GM19455 (cell line): Measurements from ENCODE around the gene CDH22.

ENCODE experiments used
- ATAC-seq: cut with Tn5 transposase; IDR thresholded peaks from one replicate; pipeline ENCODE4 v1.9.1; 2021; ENCODE audit not compliant: unreplicated experiment

Gene CDH22

DNA sequence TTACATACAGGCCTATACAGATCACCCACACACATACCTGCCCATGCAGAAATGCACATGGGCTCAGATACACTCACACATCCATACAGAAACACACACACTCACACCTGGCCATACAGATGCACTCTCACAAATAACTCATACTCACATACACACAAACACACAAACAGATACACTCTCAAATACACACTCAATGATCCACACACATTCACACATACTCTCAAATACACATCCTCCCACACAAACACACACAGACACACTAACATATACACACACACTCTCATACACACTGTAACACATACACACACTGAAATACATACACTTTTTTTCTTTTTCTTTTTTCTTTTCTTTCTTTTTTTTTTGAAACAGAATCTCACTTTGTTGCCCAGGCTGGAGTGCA, 90.7 kb downstream of the CDH22 start:
- no peak for ATAC-seq

DNA sequence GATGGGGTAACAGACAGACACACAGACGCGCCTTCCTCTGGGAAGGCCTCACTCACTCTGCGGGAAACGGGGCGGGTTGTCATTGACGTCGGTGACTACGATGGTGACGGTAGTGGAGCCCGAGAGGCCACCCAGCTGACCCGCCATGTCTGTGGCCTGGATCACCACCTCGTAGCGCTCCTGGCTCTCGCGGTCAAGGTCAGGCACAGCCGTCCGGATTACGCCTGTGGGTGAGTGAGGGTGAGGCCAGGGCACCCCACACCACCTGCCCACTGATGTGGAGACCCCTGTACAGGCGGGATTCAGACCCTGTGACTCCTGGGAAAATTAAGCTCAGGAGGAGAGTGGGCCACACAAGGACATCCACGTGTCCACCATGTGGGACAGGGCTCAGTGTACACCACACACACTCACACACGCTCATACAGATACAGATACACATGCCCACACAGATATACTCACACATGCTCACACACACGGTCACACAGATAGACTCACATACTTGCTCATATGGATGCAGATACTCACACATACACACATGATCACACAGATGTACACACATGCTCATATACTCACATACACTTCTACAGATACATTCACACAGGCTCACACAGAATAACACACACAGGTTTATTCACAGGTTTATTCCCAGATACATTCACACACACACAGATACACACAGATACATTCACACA, 91.4 kb downstream of the CDH22 start:
- ATAC-seq: no peak

DNA sequence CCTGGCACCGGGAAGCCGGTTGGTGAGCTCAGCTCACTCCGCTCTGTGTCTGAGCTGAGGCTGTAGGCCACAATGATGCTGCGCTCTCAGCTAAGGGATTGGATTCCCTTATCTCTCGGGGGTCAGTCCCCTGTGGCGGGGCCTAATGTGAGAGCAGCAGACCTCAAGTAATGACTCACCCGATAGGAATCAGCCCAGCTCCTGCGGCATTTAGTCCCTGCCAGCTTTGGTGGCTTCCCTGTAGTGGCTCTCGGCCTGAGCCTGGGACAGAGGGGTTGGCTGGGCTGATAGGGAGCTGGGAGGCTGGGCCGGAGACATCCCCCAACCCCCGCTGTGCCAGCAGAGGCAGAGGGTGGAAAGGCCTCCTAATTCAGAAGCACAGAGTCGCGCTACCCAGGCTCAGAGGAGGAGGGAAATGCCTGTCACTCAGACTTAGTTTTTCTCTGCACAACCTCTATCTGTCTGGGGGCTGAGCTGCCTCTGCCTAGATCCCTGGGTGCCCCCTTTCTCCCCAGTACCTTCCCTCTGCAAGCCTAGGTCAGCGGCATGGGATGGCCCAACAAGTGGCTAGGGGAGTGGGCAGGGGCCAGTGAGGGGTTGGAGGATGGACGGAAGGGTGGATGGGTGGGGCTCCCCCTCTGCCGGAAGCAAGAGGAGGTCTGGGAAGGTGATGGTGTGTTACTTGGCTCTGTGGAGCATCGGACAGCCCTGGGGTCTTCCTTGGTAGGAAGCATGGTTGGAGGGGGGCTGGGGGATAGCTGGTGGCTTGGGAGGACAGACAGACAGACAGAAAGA, 92.2 kb downstream of the CDH22 start:
- ATAC-seq: no peak

DNA sequence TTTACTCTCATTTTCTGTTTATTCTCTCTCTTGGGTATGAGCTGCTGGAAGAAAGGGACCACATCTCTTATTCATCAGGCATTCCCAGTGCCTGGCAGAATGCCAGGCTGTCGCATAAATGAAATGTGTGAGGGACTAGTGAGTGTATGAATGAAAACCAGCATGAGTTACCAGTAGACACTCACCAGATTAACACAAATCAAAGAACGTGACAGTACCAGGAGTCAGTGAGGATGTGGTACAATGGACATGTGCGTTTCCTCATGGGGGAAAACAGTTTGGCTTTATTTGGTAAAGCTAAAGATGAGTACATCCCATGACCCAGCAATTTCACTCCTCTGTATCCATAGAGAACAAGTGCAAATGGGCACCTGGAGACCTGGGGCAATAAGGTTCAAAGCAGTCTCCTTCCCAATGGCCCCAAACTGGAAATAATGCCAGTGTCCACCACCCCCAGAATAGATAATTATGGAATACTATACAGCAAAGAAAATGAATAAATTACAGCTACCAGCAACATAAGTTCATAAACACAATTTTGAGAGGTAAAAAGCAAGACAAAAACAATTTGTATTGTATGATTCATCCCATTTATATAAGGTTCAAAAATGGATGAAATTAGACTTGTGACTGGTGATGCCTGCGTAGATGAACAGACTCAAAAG, 93.3 kb downstream of the CDH22 start:
- ATAC-seq: no peak

DNA sequence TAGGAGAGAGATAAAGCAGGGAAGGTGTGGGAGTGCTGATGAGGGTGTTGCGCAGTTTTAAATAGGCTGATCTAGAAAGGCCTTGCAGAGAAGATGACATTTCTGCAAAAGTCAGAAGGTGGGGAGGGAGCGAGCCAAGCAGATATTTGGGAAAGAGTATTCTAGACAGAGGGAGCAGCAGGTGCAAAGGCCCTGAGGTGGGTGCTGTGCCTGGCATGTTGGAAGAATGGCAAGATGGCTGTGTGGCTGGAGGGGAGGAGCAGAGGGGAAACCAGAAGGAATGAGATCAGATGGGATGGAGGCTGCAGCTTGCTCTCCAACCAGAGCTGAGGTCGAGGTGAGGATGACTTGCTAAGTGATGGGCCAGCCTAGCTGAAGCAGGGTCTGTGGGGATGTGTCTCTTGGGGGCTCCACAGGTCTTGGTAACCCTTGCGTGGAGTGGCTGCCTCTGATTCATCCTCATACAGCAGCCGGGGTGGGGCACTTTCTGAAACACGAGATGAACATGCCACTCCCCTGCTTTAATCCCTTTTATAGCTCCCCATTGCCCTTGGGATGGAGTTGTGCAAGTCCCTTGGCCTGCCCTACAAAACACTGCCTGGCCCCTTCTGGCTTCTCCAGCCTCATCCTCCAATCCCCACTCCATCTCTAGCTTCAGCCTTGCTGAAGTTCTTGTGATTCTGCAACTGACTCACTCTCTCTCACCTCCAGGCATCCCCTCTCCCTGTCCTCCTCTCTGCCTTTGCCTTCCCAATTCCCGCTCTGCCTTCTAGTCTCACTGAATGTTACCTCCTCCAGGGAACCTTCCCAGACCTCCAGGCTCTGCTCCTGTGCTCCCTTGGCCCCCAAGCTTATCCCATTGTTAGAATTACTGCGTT, 94.1 kb downstream of the CDH22 start:
- no peak for ATAC-seq

DNA sequence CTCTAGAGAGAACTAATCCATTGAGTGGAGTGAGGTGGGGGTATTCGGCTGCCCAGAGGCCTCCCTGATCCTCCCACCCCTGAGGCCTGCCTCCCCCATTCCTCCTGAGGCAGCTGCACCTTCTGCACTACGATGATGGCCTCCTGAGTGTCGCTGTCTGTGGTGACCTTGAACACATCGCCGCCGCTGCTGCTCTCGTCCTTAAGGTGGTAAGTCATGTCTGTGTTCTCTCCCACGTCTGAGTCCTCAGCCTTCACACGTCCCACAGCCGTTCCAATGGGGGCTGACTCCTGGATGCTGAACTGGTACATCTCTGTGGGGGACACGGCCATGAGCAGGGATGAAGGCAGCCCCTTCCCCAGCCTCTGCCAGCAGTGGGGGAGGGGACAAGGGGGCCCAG, 95.4 kb downstream of the CDH22 start:
- ATAC-seq: no peak

DNA sequence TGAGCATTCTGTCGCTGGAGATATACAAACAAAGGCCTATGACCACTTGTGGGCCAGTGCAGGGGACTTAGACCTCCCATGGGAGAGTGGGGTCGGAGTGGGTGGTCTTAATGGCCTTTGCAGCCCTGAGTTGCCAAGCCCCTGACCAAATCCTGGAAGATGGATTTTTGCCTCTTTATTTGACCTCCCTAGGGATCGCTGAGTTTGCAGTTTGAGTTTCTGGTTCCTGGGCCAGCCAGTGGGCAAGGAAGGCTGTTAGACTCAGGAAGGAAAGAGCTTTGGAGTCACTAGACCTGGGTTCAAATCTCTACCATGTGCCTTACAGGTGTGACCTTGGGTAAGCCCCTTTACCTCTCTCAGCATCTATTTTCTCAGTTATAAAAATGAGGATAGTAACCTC, 96.0 kb downstream of the CDH22 start:
- ATAC-seq: no peak

DNA sequence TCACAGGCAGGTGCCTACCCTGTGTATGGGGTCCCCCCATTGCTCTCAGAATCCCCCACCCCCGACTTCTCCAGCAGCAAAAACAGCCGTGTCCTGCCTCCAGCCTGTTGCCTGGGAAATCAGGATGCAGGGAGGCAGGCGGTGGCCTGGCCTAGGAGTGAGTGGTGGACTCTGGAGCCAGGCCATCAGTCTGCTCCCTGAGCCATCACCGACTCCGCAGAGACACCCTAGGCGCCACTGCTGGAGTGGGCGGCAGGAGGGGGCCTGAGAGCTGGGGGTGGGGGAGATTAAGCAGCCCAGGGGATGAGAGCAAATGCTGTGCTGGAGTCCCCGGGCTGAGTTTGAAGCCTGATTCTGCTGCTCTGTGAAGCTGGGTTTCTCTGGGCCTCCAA, 97.0 kb downstream of the CDH22 start:
- ATAC-seq: no peak

DNA sequence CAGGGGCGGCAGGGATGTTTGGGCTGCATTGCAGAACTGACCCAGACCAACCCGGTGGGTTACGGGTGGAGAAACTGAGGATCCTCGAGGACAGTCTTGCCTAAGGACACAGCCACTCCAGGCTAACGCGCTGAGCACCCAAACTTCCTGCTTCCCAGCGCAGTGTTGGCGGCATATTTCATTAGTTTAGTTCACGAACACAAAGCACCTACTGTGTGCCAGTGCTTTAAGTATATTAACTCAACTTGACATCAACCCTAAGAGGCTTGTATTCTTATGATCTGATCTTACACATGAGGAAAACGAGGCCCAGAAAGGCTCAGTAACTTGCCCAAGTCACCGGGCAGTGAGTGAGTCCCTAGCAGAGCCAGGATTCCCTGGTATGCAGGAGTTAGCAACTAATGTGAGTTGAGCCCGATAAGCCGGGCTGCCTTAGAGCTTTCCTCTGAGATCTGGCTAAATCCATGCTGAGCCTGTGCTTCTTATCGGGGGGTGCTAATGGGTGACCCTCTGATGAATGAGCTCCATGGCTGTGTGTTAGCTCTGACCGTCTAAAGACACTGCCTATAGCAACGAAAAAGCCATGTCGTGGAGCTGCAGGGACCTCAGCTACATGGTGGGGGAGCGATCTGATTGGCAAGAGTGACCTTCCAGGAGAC, 97.5 kb downstream of the CDH22 start:
- ATAC-seq: no peak

DNA sequence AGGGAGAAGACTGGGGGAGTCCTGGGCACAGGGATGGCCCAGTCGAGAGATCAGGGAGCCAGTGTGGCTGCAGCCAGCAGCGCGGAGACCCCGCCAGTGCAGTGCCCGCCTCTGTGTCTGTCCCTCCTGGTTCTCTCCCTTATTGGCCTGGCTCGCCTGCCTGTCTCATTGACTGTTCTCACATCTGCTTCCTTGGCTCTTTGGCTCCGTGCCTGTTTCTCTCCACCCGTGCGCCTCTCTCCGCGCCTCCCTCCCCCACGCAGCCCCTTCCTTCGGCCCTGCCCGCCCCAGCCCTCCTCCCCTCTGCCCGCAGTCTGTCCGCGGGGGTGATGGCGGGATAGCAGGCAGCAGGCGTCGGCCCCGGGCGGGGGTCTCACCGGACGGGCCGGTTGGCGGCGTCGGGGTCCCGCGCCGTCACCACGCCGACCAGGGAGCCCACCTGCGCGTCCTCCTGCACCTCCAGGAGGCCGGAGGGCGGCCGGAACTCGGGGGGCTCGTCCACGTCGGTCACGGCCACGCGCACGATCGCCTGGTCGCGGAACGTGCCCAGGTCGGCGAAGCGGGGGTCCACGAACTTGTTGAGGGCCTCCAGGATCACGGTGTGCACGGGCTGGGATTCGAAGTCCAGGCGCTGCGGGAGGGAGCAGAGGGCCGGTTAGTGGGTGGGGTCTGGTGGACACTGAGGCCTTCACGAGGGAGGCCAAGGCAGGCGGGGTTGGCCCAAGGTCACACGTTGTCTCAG, 98.2 kb downstream of the CDH22 start:
- no peak for ATAC-seq

DNA sequence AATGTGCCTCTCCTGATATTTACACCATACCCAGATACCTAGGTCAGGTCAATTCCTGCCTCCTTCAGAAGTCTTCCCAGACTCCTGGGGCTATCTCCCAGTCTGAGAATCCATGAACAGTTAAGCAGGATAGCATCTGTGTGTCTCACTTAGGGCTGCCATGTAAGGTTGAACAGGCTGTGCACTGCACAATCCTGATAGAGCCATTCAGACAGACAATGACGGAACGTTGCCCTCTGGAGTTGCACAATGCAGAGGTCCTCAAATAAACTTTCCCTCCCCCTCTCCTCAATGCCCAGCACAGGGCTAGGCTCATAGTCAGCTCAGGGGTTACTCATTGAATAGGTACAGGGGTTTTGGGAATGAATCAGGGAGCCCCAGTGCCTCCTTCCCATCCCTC, 100.5 kb downstream of the CDH22 start:
- no peak for ATAC-seq

DNA sequence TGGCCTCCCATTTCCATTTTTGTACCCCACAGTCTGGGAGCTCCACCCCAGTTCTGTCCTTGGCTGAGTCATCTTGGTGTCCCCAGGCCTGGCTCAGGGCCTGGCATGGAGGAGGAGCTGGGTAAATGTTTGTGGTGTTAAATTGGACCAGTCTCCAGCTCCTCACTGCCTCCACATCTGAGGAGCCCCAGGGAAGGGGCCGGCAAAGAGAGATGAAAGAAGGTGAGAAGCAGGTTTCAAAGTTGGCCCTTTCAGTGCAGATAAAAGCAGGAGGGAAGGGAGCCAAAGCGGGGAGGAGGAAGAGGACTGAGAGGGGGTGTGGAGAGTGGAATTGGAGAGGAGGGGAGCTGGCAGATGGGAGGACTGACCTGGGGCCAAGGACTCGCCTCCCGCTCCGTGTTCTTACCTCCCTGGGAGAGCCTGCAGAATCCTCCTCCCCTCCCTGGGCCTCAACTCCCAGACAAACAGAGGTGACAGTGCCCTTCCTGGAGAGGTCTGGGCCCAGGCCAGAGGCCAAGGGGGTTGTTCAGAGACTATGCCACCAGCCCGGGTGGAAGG, 101.2 kb downstream of the CDH22 start:
- ATAC-seq: no peak

DNA sequence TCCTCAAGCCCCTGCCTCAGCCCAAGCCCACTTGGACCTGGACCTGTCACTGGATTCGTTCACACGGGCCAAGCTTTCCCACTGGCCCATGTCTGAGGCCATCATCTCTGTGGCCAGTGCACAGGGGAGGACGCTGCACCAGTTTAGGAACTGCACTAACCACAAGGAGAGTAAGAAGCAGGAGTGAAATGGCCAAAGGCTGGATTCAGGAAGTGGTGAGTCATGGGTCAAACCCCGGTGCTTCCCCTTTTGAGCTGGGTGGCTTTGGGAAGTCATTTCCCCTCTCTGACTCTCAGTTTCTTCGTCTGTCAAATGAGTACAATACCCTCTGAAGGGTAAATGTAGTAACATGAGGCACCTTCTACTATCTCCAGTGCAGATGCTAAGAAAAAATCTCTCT, 102.3 kb downstream of the CDH22 start:
- no peak for ATAC-seq

DNA sequence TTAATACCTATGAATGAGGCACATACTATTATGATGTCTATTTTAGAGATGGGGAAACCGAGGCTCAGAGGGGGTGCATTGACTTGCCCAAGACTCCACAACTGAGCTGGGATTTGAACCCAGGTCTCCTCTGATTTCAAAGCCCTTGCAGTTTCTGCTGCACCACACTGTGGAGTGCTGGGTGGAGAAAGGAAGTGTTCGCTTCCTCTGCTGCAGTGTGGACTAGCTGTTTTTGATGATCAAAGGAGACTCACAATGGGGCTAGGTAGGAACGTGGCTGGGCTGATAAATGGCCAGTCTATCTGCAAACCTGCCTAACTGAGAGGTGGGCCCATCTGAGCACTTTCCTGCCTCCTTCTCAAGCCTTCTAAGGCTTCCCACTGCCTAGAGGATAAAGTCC, 102.9 kb downstream of the CDH22 start:
- ATAC-seq: no peak

DNA sequence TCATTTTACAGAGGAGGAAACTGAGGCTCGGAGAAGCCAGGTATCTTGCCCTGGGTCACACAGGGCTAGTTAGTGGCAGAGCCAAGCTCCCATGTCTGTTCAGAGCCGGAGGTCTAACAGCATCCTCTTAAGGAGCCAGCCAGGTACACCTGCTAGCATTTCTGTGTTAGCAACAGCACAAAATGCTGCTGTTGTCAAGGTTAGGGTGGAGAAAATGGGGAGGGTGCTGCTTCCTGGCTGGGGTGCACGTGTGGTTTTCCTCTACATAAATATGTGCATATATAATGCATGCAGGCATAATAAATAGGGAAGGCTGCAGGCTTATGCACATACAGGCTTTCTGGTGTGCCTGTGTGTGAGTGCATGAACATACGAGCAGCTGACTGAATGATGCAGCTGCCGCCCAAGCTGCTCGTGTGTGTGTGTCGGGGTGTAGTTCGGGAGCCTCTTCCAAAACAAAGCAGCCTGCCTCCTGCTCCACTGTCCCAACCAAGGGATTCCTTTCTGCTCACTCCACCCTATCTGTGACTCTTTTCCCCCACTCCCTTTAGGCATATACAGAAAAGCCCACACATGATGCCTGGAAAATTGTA, 103.6 kb downstream of the CDH22 start:
- ATAC-seq: no peak

DNA sequence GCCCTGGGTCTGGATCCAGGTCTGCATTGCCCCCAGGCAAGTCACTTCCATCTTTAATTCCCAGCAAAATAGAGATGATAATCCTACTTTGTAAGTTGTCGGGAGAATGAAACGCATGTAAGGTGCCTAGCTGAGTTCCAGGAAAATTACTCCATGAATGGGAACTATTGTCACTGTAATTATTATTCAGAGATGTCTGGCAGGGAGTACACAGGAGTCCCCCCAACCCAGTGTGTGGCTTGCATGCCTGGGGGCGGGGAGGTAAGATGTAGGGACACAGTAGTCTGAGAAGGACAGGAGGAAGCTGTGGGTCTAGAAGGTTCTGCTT, 104.8 kb downstream of the CDH22 start:
- no peak for ATAC-seq

DNA sequence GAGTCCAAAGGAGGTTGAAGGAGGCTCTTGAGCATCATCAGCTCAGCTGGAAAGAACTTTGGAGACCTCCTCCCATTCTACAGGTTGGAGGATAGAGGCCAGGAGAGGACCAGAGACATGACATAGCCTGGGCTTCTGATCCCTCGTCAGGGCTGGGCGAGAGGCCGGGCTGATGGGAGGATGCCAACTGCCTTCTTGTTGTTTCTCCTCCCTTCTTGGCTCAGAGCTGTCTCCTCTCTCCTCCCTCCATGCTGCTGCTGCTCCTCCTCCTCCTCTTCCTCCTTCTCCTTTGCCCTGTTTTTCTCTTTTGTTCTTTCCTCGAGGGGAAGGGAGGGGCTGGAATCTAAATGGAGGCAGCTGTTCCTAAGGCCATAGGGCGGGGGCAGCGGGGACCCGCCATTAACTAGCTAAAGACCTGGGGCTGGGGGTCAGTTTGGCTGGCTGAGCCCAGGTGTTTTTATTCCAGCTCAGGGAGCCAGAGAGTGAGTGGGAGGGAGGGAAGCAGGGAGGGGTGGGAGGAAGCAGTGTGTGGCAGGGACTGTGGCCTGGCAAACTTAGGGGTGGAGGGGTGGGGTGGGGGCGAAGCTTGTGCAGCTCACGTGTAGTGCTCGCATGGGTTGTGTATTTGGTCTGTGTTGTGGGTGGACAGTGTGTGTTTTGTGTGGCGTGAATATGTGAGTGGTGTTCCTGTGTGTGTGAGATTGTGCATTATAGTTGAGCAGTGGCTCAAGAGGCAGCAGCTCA, 105.4 kb downstream of the CDH22 start:
- no peak for ATAC-seq
